HG03457 (cell line): ENCODE measurements around the gene GALNTL6.
"Not testable (repeated sequence)": the region's sequence is repeated elsewhere in the genome, so short reads cannot be mapped to it uniquely, and the experiment has no call there.

Source experiments
- ATAC-seq: cut with Tn5 transposase; IDR thresholded peaks from one replicate; pipeline ENCODE4 v1.9.1; 2021; ENCODE audit warnings: moderate number of reproducible peaks; ENCODE audit not compliant: unreplicated experiment

Gene GALNTL6

GRCh38 chr4:172898715-172899114 is 1085.5 kb downstream of the GALNTL6 start:
- ATAC-seq: no peak

- no peak for ATAC-seq
Observed at GRCh38 chr4:172899861-172900260, 1086.7 kb downstream of the GALNTL6 start.

- no peak for ATAC-seq
Observed at GRCh38 chr4:172900900-172901299, 1087.7 kb downstream of the GALNTL6 start.

DNA sequence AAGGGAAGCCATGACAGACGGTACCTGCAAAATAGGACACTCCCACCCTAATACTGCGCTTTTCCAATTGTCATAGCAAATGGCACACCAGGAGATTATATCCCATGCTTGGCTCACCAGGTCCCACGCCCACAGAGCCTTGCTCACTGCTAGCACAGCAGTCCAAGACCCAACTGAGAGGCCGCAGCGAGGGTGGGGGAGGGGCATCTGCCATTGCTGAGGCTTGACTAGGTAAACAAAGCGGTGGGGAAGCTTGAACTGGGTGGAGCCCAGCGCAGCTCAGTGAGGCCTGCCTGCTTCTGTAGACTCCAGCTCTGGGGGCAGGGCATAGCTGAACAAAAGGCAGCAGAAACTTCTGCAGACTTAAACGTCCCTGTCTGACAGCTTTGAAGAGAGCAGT is 1099.3 kb downstream of the GALNTL6 start:
- ATAC-seq: not testable (repeated sequence)

DNA sequence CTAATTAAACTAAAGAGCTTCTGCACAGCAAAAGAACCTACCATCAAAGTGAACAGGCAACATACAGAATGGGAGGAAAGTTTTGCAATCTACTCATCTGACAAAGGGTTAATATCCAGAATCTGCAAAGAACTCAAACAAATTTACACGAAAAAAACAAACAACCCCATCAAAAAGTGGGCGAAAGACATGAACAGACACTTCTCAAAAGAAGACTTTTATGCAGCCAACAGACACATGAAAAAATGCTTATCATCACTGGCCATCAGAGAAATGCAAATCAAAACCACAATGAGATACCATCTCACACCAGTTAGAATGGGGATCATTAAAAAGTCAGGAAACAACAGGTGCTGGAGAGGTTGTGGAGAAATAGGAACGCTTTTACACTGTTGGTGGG is 1104.2 kb downstream of the GALNTL6 start:
- not testable (repeated sequence) for ATAC-seq

- ATAC-seq: no peak
Observed at GRCh38 chr4:172919269-172919668, 1106.1 kb downstream of the GALNTL6 start.

DNA sequence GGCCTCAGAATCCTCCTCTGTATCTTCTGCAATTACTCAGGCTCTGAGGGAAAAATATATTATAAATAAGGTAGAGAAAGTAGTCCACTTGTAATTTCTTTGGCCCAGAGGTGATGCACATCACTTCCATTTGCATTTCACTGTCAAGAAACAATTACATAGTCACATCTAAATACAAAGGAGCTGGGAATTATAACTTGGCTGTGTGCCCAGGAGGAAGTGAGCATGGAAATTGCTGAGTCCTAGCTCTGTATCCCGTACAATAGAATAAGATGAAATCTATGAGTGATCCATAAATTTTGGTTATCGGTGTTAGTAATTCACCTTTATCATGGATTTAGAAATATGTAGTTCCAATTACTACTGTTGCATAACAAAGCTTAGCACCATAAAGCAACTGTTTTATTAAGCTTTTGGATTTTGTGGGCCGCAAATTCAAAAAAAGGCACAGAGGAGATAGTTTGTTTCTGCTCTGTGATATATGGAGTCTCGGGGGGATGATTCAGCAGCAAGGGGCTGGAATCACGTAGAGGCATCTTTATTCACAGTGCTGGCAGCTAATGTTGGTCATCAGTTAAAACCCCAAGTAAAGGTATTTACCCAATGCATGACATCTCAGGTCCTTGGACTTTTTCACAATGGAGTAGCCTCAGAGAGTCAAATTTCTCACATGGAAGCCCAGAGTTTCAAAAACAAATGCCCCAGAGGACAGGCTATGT is 1114.1 kb downstream of the GALNTL6 start:
- ATAC-seq: no peak

GRCh38 chr4:172928347-172928746 is 1115.1 kb downstream of the GALNTL6 start:
- no peak for ATAC-seq

DNA sequence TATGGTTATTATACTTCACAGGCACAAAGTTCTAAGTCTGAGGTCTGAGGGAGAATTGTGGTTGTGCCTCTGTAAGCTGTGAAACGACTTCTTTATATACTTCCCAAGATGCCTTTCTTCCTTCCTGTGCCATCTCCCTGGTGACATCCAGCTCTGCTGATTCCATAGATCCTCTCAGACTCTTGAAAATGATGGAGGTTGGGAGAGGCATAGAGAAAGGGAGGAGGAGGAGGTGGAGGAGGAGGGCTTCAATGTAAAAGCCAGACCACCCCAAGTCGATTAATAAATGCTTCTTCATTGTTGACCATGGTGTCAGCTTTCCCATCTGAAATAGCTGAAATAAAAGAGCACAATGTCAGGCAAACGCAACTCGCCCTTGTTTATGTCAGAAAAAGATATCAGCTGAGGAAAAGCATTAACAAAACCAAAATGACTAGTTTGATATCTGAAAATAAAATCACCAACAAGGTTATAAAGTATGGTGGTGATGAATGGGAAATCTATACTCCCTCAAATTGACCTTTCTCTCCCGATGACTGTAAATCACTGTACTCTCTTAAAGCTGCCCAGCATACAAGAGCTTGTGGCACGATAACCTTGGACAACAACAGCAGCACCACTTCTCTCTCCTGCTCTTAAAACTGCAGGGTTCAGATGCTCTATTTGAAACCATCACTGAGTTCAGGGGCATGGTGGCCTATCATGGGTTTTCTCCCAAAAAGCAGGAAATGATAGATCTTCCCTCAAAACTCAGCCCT is 1125.0 kb downstream of the GALNTL6 start:
- ATAC-seq: no peak

GRCh38 chr4:172938870-172939269 is 1125.7 kb downstream of the GALNTL6 start:
- no peak for ATAC-seq

DNA sequence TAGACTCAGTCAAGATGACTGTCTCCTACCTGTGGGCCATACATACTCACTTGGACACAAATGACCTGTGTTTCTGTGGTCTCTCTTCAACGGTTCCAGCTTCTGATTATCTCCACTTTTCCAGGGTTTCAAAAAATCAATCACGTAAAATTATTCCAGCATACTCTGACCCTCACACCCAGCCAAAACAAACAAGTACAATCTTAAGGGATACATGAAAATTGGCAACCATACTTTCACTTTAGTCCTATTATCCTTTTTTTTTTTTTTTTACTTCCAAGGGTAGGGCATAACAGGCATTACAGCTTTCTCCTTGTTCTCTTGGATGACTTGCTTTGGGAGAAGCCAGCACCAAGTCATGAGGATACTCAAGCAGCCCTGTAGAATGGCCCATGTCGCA is 1129.6 kb downstream of the GALNTL6 start:
- ATAC-seq: no peak

DNA sequence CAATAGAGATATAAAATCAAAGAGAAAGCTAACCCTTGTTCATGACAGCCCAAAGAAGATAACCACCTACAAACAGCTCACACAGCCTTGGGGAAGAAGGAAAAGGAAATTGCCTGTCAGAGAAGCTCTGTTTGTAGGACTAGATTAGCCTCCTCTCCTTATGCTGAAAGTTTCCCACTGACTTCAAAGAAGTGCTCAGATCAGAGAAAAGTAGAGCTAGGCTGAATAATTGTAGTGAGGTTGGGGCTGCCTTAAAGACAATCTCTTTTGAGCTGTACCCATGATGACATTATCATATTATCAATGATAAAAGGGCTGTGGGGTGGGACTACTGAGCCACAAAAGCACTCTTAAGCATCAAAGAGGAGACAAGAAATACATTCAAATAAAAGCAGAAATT is 1132.4 kb downstream of the GALNTL6 start:
- no peak for ATAC-seq

DNA sequence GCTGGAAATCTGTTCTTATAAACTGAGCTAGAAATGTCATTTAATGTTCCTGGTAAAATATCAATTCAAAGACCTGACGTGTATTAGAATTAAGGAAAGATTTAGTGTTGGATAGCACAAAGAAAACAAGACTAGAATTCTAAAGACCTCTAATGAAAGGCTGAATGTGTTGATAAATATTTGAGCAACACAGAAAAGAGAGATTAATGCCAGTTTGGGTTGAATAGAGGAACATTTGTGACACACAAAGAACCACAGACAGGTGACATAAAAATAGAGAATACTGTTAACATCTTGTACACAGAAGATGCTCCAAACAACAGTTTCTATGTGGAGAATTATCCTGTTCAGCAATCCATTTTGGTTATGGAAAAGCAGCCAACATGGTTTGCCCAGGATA is 1133.3 kb downstream of the GALNTL6 start:
- ATAC-seq: no peak

- no peak for ATAC-seq
Observed at GRCh38 chr4:172947594-172947993, 1134.4 kb downstream of the GALNTL6 start.

- no peak for ATAC-seq
Observed at GRCh38 chr4:172950990-172951389, 1137.8 kb downstream of the GALNTL6 start.

DNA sequence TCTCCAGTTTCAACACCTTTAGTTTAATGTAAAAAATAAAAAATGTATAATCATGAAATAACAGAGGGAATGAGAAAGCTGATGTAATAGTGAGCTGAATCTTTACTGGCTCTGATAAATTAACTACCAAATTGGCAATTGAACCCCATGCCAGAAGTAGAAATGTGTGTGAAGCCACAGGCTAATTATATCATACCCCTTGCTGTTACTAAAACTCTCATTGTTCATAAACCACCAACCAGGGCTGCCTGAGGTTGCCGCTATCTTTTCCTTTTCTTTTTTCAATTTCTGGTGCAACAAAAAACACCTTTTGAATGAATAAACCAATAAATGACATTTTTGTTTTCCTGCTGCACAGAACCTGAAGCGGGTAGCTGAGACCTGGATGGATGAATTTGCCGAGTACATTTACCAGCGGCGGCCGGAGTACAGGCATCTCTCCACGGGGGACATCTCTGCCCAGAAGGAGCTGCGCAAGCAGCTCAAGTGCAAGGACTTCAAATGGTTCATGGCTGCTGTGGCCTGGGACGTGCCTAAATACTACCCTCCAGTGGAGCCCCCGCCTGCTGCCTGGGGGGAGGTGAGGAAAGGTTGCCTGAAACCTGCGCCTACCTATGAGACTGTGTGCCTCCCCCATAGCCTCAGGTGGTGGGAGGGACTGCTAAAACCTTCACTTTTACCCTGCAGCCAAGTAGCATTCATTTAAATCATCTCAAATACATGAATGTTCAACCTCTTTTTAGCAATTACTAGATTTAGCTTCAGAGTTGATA is 1138.7 kb downstream of the GALNTL6 start:
- ATAC-seq: no peak

GRCh38 chr4:172953896-172954568 is 1140.8 kb downstream of the GALNTL6 start:
- no peak for ATAC-seq

GRCh38 chr4:172956340-172956739 is 1143.1 kb downstream of the GALNTL6 start:
- not testable (repeated sequence) for ATAC-seq

DNA sequence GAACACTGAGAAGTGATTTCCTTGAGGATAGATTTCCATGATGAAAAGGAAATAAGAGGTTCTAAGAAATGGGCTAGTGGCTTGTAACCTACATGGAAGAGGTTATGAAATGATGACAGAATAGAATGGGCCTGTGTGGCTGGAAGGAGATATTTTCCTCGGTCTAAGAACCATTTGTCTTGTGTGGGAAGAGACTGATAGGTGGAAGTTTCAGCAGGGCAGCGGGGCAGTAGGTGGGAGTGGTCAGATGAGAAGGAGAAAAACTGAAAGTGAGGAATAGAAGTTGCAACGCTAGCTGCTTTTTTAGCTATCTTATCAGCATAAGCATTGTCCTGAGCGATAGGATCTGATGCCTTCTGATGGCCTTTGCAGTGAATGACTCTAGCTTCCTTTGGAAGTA is 1144.0 kb downstream of the GALNTL6 start:
- ATAC-seq: no peak

- ATAC-seq: no peak
Observed at GRCh38 chr4:172962564-172963353, 1149.6 kb downstream of the GALNTL6 start.
